ENCODE data around the gene PCF11. TPM values are rescaled to one million over a fixed set of nuclear protein-coding genes. Genes with fewer than 3 reads are reported as not detected.

PCF11 gene
- polyA plus RNA-seq, 1 donor: 74.9 TPM

DNA sequence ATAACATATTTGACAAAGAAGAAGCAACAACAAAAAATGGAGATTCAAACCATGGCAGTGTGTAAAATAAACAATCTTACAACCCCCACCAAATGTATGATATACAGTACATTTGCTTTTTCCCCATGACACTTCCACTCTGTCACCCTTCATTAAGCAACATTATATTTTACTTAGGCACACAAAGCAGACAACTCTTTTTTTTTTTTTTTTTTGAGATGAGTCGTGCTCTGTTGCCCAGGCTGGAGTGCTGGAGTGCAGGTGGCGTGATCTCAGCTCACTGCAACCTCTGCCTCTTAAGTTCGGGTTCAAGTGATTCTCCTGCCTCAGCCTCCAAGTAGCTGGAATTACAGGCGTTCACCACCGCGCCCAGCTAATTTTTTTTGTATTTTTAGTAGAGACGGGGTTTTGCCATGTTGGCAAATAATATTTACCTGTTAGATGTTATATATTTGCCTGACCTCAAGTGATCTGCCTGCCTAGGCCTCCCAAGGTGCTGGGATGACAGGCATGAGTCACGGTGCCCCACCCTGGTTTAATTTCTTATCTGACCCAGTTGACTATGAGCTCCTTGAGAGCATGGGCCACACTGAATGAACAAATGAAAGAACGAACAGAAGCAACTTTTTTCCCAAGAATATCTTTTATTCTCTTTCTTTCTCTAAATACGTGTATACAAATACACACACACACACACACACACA is 5.5 kb upstream of the PCF11 start:
- Histone ChIP-seq H3K27ac (ENCODE audit: low read length) (no peak overlapping the region), H3K36me3 (ENCODE audit: control insufficient read depth, insufficient read depth, low read length) (no peaks in the 10 kb centered on the region), H3K4me1 (ENCODE audit: control insufficient read depth, insufficient read depth, low read length) (peaks cover 6% of the 10 kb centered on the region), H3K9me3 (ENCODE audit: control insufficient read depth, low read depth, low read length) (no peaks in the 10 kb centered on the region), H3K27me3 (ENCODE audit: control insufficient read depth, insufficient read depth, low read length) (no peaks in the 10 kb centered on the region), H3K4me3 (ENCODE audit: low read length) (no peak overlapping the region)
- DNase-seq: peak; percentile 75 to 85
- 60% methylated on average over 4 of the region's 10 CpGs for WGBS (ENCODE audit: insufficient coverage, low lambda C conversion rate)

DNA sequence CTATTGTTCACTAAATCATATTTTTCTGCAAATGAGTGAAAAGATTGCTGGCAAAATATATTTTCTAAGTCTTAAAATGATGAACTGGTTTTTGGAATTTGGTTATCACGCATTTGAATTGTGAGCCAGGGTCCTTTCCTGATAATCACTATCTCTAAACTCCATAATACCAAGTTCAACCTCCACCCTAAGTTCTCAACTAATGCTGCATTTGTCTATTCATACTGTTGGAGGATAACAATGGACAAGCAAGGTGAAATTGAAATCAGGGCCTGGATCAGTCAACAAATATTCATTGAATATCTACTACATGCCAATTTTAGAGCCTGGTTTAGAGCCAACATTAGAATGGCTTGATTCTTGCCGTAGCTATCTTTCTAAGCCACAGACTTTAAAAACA is 4.7 kb upstream of the PCF11 start:
- H3K9me3 ChIP-seq (ENCODE audit: control insufficient read depth, low read depth, low read length): no peaks in the 10 kb centered on the region
- H3K27me3 ChIP-seq (ENCODE audit: control insufficient read depth, insufficient read depth, low read length): no peaks in the 10 kb centered on the region
- no peak for DNase-seq
- no peak overlapping the region for H3K27ac ChIP-seq (ENCODE audit: low read length)
- H3K36me3 ChIP-seq (ENCODE audit: control insufficient read depth, insufficient read depth, low read length): no peaks in the 10 kb centered on the region
- no peak overlapping the region for H3K4me3 ChIP-seq (ENCODE audit: low read length)
- H3K4me1 ChIP-seq (ENCODE audit: control insufficient read depth, insufficient read depth, low read length): peaks cover 6% of the 10 kb centered on the region
- WGBS (ENCODE audit: insufficient coverage, low lambda C conversion rate): 86% methylated on average over 1 of the region's 2 CpGs

DNA sequence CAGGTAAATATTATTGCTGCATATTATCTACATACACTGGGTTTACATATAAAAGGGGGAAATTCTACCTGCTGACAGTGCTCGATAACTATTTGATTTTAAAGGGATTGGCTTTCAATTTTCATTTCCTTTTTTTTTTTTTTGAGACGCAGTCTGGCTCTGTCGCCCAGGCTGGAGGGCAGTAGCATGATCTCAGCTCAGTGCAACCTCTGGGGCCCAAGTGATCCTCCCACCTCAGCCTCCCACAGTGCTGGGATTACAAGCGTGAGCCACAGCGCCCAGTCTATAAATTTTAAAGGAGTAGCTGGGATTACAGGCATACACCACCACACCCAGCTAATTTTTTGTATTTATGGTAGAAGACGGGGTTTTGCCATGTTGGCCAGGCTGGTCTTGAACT is 3.2 kb upstream of the PCF11 start:
- H3K36me3 ChIP-seq (ENCODE audit: control insufficient read depth, insufficient read depth, low read length): no peaks in the 10 kb centered on the region
- H3K4me3 ChIP-seq (ENCODE audit: low read length): no peak overlapping the region
- WGBS (ENCODE audit: insufficient coverage, low lambda C conversion rate): 100% methylated on average over 1 of the region's 6 CpGs
- no peaks in the 10 kb centered on the region for H3K9me3 ChIP-seq (ENCODE audit: control insufficient read depth, low read depth, low read length)
- peaks cover 6% of the 10 kb centered on the region for H3K4me1 ChIP-seq (ENCODE audit: control insufficient read depth, insufficient read depth, low read length)
- no peak overlapping the region for H3K27ac ChIP-seq (ENCODE audit: low read length)
- DNase-seq: no peak
- H3K27me3 ChIP-seq (ENCODE audit: control insufficient read depth, insufficient read depth, low read length): no peaks in the 10 kb centered on the region

DNA sequence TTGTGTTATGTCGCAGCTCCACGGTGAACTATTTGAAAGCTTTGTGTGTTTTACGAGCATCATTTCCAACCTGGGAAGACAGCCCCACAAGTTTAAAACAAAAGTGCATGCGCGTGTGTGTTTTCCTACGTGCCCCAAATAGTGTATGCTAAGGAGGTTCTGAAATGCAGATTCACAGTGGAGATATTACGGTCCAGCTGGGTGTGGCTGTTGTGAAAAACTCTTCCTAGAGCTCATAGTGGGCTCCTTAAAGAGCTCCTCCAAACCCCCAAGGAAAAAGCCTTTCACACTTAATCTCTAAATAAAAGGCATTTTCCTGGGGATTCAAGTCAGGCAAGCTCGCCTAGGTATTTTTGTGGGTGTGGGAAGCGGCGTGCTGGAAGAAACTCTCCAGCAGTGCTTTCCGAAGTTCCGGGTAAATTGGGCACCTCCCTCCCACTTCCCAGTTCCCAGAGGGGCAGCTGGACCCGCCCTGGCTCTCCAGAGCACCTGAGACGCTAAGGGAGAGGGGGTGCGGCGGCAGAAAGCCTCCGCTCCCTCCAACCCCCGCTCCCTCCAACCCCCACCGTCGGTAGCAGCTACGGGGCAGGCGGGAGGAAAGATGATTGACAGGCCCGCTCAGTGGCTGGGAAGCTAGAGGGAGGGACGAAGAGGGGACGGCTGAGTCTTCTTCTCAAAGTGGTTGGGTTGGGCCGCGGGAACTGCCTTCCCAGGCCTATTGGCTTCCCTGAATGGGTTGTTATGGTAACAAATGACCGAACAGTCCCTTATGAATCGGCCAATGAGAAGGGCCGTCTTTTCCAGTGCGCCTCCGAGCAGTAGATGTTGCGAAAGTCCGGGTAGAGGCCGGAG is 561 bp upstream of the PCF11 start:
- Histone ChIP-seq H3K4me1 (ENCODE audit: control insufficient read depth, insufficient read depth, low read length) (peaks cover 2% of the 10 kb centered on the region), H3K36me3 (ENCODE audit: control insufficient read depth, insufficient read depth, low read length) (peaks cover 4% of the 10 kb centered on the region), H3K4me3 (ENCODE audit: low read length) (peak overlapping the region; percentile 85), H3K27me3 (ENCODE audit: control insufficient read depth, insufficient read depth, low read length) (no peaks in the 10 kb centered on the region), H3K27ac (ENCODE audit: low read length) (peak overlapping the region; percentile 99), H3K9me3 (ENCODE audit: control insufficient read depth, low read depth, low read length) (no peaks in the 10 kb centered on the region)
- no CpG with 5 or more reads among the region's 35 CpGs for WGBS (ENCODE audit: insufficient coverage, low lambda C conversion rate)
- DNase-seq: peak; percentile 100

DNA sequence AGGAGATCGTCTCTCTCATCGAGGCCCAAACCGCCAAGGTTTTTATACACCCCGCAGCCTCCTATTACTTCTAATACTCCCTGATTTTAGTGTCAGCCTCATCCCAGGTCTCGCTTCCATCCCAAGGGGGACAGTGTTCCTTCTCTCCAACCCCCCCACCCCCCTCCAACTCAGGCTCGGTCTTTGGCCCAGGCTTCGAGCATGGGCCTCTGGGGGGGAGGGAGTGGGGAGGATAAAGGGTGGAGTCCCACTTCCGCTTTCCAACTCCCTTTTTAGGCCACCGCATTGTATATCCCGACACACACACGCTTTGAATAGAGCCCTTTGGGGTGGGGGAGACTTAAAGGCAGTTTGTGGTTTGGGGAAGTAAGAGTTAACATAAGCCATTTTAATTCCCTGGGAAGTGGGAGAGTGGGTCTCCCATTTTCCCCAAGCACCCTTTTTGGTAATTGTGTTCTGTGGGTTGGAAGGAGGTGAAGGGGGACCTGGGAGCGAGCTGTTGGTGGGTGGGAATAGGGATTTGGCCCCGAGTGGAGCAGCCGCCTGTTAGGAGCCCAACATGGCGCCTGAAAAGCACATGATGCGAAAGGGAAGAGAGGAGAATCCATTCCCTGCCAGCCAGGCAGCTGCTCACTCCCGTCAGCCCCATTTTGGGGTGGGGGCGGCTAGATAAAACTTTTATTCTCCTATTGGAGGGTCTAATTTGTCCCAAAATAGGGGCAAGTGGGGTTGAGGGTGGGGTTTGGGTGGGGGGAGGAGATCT is 844 bp downstream of the PCF11 start:
- H3K9me3 ChIP-seq (ENCODE audit: control insufficient read depth, low read depth, low read length): no peaks in the 10 kb centered on the region
- DNase-seq: peak; percentile 60 to 81
- H3K27me3 ChIP-seq (ENCODE audit: control insufficient read depth, insufficient read depth, low read length): no peaks in the 10 kb centered on the region
- H3K4me1 ChIP-seq (ENCODE audit: control insufficient read depth, insufficient read depth, low read length): peaks cover 5% of the 10 kb centered on the region
- no CpG with 5 or more reads among the region's 18 CpGs for WGBS (ENCODE audit: insufficient coverage, low lambda C conversion rate)
- H3K36me3 ChIP-seq (ENCODE audit: control insufficient read depth, insufficient read depth, low read length): peaks cover 4% of the 10 kb centered on the region
- H3K4me3 ChIP-seq (ENCODE audit: low read length): peak overlapping the region; percentile 87
- peak overlapping the region; percentile 99 for H3K27ac ChIP-seq (ENCODE audit: low read length)

DNA sequence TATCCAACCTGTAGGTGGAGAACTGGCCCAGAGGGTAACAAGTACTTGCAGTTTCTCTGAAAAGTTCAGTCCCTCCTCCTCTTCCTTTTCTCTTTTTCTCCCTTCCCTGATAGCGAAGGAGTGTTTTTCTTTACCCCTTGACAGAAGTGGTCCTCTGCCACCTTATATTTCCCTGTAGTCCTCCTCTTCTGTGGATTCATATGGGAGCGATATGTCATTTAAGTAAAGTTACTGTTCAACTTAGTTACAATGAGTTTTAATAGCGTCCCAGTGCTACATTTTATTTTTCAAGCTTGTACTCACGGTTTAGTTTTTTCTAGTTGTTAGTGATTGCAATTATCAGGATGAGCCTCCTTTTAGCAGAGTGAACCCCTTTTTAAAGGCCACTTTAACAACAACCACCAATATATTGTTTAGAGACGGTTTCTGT is 1.4 kb downstream of the PCF11 start:
- H3K36me3 ChIP-seq (ENCODE audit: control insufficient read depth, insufficient read depth, low read length): peaks cover 4% of the 10 kb centered on the region
- peak in 1 of 2 donors; percentile 7 for DNase-seq
- 0% methylated on average over 1 of the region's 5 CpGs for WGBS (ENCODE audit: insufficient coverage, low lambda C conversion rate)
- H3K27ac ChIP-seq (ENCODE audit: low read length): peak overlapping the region; percentile 99
- peak overlapping the region; percentile 87 for H3K4me3 ChIP-seq (ENCODE audit: low read length)
- H3K27me3 ChIP-seq (ENCODE audit: control insufficient read depth, insufficient read depth, low read length): no peaks in the 10 kb centered on the region
- H3K9me3 ChIP-seq (ENCODE audit: control insufficient read depth, low read depth, low read length): no peaks in the 10 kb centered on the region
- peaks cover 5% of the 10 kb centered on the region for H3K4me1 ChIP-seq (ENCODE audit: control insufficient read depth, insufficient read depth, low read length)

DNA sequence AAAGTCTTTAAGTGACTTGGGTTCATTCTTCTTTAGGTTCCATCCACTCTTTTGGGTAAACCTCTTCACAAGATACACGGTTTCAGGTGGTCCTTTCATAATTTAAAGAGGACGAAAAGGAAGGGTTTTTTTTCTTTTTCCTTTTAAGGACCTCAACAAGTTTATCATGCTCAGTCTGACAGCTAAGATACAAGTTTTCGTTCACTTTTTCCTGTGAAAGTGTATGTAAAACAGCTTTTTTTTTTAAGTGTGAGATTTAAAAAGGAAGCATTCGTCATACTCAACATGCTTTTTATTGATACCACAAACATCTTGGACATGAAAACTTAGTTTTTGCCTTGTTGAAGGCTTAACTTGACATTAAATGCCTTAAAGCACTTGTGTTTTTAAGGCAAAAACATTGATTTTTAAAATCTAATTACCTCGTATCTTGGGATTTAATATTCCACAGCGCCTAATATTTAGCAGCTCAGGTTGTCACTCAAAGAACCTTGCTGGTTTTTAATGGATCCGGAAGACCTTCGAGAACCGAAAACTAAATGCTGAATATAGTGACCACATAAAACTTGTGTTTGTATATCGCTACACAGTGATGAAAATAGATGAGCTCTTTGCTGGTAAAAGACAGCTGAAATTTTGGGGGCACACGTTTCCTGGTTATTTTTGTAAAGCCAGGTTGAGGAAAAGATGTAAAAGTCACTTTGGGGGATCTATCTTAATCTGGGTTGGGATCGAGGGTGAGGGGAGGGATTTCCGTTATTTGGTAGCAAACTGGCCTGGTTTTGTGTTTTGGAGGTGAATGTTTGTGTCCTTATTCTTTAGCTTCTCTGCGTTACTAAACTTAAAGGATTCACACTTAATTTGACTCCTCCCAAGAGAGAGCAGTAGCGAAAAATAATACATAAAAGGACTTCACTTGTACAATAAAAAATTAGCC is 2.3 kb downstream of the PCF11 start:
- Histone ChIP-seq H3K27me3 (ENCODE audit: control insufficient read depth, insufficient read depth, low read length) (no peaks in the 10 kb centered on the region), H3K4me3 (ENCODE audit: low read length) (peak overlapping the region; percentile 87), H3K9me3 (ENCODE audit: control insufficient read depth, low read depth, low read length) (no peaks in the 10 kb centered on the region), H3K4me1 (ENCODE audit: control insufficient read depth, insufficient read depth, low read length) (peaks cover 5% of the 10 kb centered on the region), H3K27ac (ENCODE audit: low read length) (peak overlapping the region; percentile 99), H3K36me3 (ENCODE audit: control insufficient read depth, insufficient read depth, low read length) (peaks cover 6% of the 10 kb centered on the region)
- no peak for DNase-seq
- WGBS (ENCODE audit: insufficient coverage, low lambda C conversion rate): 9% methylated on average over 6 of the region's 15 CpGs

DNA sequence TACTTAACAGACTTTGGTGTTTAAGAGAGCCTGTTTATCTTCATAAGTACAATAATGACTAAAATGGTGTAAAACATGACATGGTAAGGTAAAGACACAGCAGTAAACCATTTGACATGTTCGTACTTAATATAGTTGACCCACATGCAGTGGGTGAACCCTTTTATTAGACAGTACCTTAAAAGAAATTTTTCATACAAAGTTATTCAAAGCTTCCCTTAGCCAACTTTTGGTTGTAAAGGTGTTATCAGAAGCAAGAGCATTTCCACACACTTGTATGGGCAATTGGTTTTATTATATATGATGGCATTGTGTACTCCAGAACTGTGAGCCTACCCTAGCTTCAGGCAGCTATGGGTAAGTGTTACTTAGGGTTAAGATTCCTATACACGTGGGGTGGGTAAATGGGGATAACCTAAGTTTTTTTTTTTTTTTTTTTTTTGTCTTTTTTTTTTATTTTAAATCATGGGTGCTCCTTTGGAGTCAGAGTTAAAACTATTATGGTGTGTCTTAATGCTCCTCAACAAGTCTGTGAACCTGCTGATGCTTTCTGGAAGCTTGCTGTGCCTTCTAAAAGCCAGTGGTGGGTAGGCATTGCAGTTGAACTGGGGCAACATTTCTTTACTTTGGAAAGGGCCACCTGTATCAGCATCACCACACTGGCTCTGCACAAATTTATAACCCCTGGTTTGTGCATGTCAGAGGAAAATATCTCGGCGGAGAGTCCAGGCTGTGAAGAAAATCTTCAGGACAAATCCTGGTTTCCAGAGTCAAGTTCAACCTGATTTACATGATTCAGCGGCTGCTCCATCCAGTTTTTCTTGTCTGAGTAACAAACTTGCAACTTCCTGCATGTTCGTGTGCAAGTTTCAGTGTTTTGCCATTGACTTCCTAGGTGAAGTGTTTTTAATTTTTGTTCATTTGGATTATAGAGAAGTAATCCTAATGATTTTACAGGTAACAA is 3.3 kb downstream of the PCF11 start:
- WGBS (ENCODE audit: insufficient coverage, low lambda C conversion rate): 28% methylated on average over 3 of the region's 6 CpGs

More for the DNA sequence above, 3.3 kb downstream of the PCF11 start:
- Histone ChIP-seq H3K27me3 (ENCODE audit: control insufficient read depth, insufficient read depth, low read length) (no peaks in the 10 kb centered on the region), H3K9me3 (ENCODE audit: control insufficient read depth, low read depth, low read length) (no peaks in the 10 kb centered on the region), H3K27ac (ENCODE audit: low read length) (peak overlapping the region; percentile 99), H3K36me3 (ENCODE audit: control insufficient read depth, insufficient read depth, low read length) (peaks cover 14% of the 10 kb centered on the region), H3K4me1 (ENCODE audit: control insufficient read depth, insufficient read depth, low read length) (peaks cover 5% of the 10 kb centered on the region), H3K4me3 (ENCODE audit: low read length) (peak overlapping the region; percentile 87)
- DNase-seq: peak; percentile 28 to 57

All from large intestine (tissue), 3 donors.